ENCODE results near the gene SPECC1L. TPM values are rescaled to one million over a fixed set of nuclear protein-coding genes. Genes with fewer than 3 reads are reported as not detected.
"Not testable (repeated sequence)": the region's sequence is repeated elsewhere in the genome, so short reads cannot be mapped to it uniquely, and the experiment has no call there.

Gene SPECC1L
- total and polyA plus RNA-seq, 9 donors, result 19.3 to 94.4 (median 66.3) TPM

- Histone ChIP-seq H3K36me3 (no peaks in the 10 kb centered on the region), H3K27ac (no peak overlapping the region), H3K4me3 (no peak overlapping the region), H3K4me1 (ENCODE audit: insufficient read depth) (no peaks in the 10 kb centered on the region), H3K27me3 (no peaks in the 10 kb centered on the region), H3K9me3 (no peaks in the 10 kb centered on the region)
- WGBS, 3 donors, result 90 to 94% (median 92%) methylated on average over 15 of the region's 15 CpGs
- intact Hi-C loops (cut with DNase I), result no loop called here
- TF ChIP-seq POLR2A (IDR thresholded peaks at IDR 0.05) (no peak), CTCF (IDR thresholded peaks at IDR 0.05) (no peak), EP300 (IDR thresholded peaks at IDR 0.05) (no peak)
- DNase-seq, result no peak
Observed at GRCh38 chr22:24232725-24233124, 37.9 kb upstream of the SPECC1L start.

- Histone ChIP-seq H3K27me3 (no peaks in the 10 kb centered on the region), H3K9me3 (no peaks in the 10 kb centered on the region), H3K36me3 (no peaks in the 10 kb centered on the region), H3K4me3 (no peak overlapping the region), H3K4me1 (ENCODE audit: insufficient read depth) (no peaks in the 10 kb centered on the region), H3K27ac (no peak overlapping the region)
- intact Hi-C loops (cut with DNase I), result no loop called here
- DNase-seq, result no peak
- 95 to 98% (median 96%) methylated on average over 11 to 13 of the region's 13 CpGs for WGBS, 3 donors
- TF ChIP-seq POLR2A (IDR thresholded peaks at IDR 0.05), result no peak
- no peak for TF ChIP-seq EP300 (IDR thresholded peaks at IDR 0.05)
Observed at GRCh38 chr22:24233235-24233634, 37.4 kb upstream of the SPECC1L start.

- Histone ChIP-seq H3K36me3 (no peaks in the 10 kb centered on the region), H3K27ac (no peak overlapping the region), H3K4me1 (ENCODE audit: insufficient read depth) (no peaks in the 10 kb centered on the region), H3K27me3 (no peaks in the 10 kb centered on the region), H3K4me3 (no peak overlapping the region), H3K9me3 (no peaks in the 10 kb centered on the region)
- intact Hi-C loops (cut with DNase I), result no loop called here
- TF ChIP-seq CTCF (IDR thresholded peaks at IDR 0.05), result no peak
- no peak for DNase-seq
- WGBS, 3 donors, result 92 to 94% (median 94%) methylated on average over 13 to 14 of the region's 14 CpGs
Observed at GRCh38 chr22:24233816-24234215, 36.8 kb upstream of the SPECC1L start.

- Histone ChIP-seq H3K36me3 (no peaks in the 10 kb centered on the region), H3K4me3 (no peak overlapping the region), H3K9me3 (no peaks in the 10 kb centered on the region), H3K4me1 (ENCODE audit: insufficient read depth) (no peaks in the 10 kb centered on the region), H3K27ac (no peak overlapping the region), H3K27me3 (no peaks in the 10 kb centered on the region)
- no peak for TF ChIP-seq CTCF (IDR thresholded peaks at IDR 0.05)
- no peak for TF ChIP-seq POLR2A (IDR thresholded peaks at IDR 0.05)
- no peak for TF ChIP-seq EP300 (IDR thresholded peaks at IDR 0.05)
- 94 to 95% (median 94%) methylated on average over 4 of the region's 4 CpGs for WGBS, 3 donors
- no peak for DNase-seq
- intact Hi-C loops (cut with DNase I), result no loop called here
Observed at GRCh38 chr22:24235315-24235714, 35.3 kb upstream of the SPECC1L start.

GRCh38 chr22:24236656-24237055 is 34.0 kb upstream of the SPECC1L start:
- Histone ChIP-seq H3K36me3 (no peaks in the 10 kb centered on the region), H3K4me1 (ENCODE audit: insufficient read depth) (no peaks in the 10 kb centered on the region), H3K27me3 (no peaks in the 10 kb centered on the region), H3K9me3 (no peaks in the 10 kb centered on the region), H3K27ac (no peak overlapping the region), H3K4me3 (no peak overlapping the region)
- TF ChIP-seq POLR2A (IDR thresholded peaks at IDR 0.05), result no peak
- intact Hi-C loops (cut with DNase I), result no loop called here
- WGBS, 3 donors, result 83 to 85% (median 83%) methylated on average over 4 of the region's 4 CpGs
- DNase-seq, result no peak

GRCh38 chr22:24238101-24238694 is 32.4 kb upstream of the SPECC1L start:
- intact Hi-C loops (cut with DNase I); H3K4me1 ChIP-seq (ENCODE audit: insufficient read depth); DNase-seq: not testable (repeated sequence)

More at GRCh38 chr22:24238101-24238694, 32.4 kb upstream of the SPECC1L start:
- not testable (repeated sequence) for H3K36me3 ChIP-seq, H3K27ac ChIP-seq, H3K9me3 ChIP-seq, H3K4me3 ChIP-seq, H3K27me3 ChIP-seq
- 91 to 93% (median 92%) methylated on average over 13 of the region's 13 CpGs for WGBS, 3 donors
